ENCODE results near the gene SYNE4.
"Not testable (repeated sequence)": the region's sequence is repeated elsewhere in the genome, so short reads cannot be mapped to it uniquely, and the experiment has no call there.

The SYNE4 gene

GRCh38 chr19:35986664-35987570, 21.7 kb downstream of the SYNE4 start:
- Histone ChIP-seq H3K27me3 (ENCODE audit: insufficient read depth, poor library complexity, severe bottlenecking) (no peaks in the 10 kb centered on the region), H3K27ac (replicated peaks) (no peak overlapping the region; the same call in 1 of the 2 replicates), H3K4me3 (replicated peaks; ENCODE audit: insufficient read depth, low read length) (peak overlapping the region; percentile 56)
- TF ChIP-seq CTCF (IDR thresholded peaks at IDR 0.05; ENCODE audit: insufficient read depth, low read length) (peak; percentile 2), POLR2AphosphoS5 (IDR thresholded peaks at IDR 0.05; ENCODE audit: low read depth) (no peak), SPI1 (IDR thresholded peaks at IDR 0.05; ENCODE audit: borderline replicate concordance, low read depth) (0 out of 2 replicates have a peak, but pooled peaks have one; percentile 9), REST (IDR thresholded peaks at IDR 0.05; ENCODE audit: insufficient replicate concordance, low read depth) (peak; percentile 28), GABPA (IDR thresholded peaks at IDR 0.05; ENCODE audit: low read depth) (no peak)
- DNase-seq (ENCODE audit: low read depth in 1 of 2, low spot score in 1 of 2), result peak; percentile 75 to 78

GRCh38 chr19:35986111-35986510, 22.5 kb downstream of the SYNE4 start:
- Histone ChIP-seq H3K27me3 (ENCODE audit: insufficient read depth, poor library complexity, severe bottlenecking) (no peaks in the 10 kb centered on the region), H3K4me3 (replicated peaks; ENCODE audit: insufficient read depth, low read length) (no peak overlapping the region), H3K27ac (replicated peaks) (no peak overlapping the region)
- TF ChIP-seq SPI1 (IDR thresholded peaks at IDR 0.05; ENCODE audit: borderline replicate concordance, low read depth) (no peak), CTCF (IDR thresholded peaks at IDR 0.05; ENCODE audit: insufficient read depth, low read length) (no peak), POLR2AphosphoS5 (IDR thresholded peaks at IDR 0.05; ENCODE audit: low read depth) (no peak), REST (IDR thresholded peaks at IDR 0.05; ENCODE audit: insufficient replicate concordance, low read depth) (no peak)
- DNase-seq (ENCODE audit: low read depth in 1 of 2, low spot score in 1 of 2), result no peak

GRCh38 chr19:35983177-35983576, 25.4 kb downstream of the SYNE4 start:
- DNase-seq (ENCODE audit: low read depth in 1 of 2, low spot score in 1 of 2), result no peak
- H3K4me3 ChIP-seq (replicated peaks; ENCODE audit: insufficient read depth, low read length), result no peak overlapping the region
- no peaks in the 10 kb centered on the region for H3K27me3 ChIP-seq (ENCODE audit: insufficient read depth, poor library complexity, severe bottlenecking)
- H3K27ac ChIP-seq (replicated peaks), result no peak overlapping the region
- TF ChIP-seq SPI1 (IDR thresholded peaks at IDR 0.05; ENCODE audit: borderline replicate concordance, low read depth), result no peak
- no peak for TF ChIP-seq CTCF (IDR thresholded peaks at IDR 0.05; ENCODE audit: insufficient read depth, low read length)
- no peak for TF ChIP-seq GABPA (IDR thresholded peaks at IDR 0.05; ENCODE audit: low read depth)
- no peak for TF ChIP-seq REST (IDR thresholded peaks at IDR 0.05; ENCODE audit: insufficient replicate concordance, low read depth)

- H3K4me3 ChIP-seq (replicated peaks; ENCODE audit: insufficient read depth, low read length); H3K27me3 ChIP-seq (ENCODE audit: insufficient read depth, poor library complexity, severe bottlenecking); H3K27ac ChIP-seq (replicated peaks); DNase-seq (ENCODE audit: low read depth in 1 of 2, low spot score in 1 of 2): not testable (repeated sequence)
Observed at GRCh38 chr19:35980997-35981396, 27.6 kb downstream of the SYNE4 start.
